Endothelial cell of hepatic sinusoid (primary cell): ENCODE results near the gene CLMN.

Experiments
- in situ Hi-C: cut with HindIII; loops from 2 replicates; pipeline ENCODE4 v1.10.0; 2017; ENCODE audit warnings: low sequenced_read_pairs

Gene CLMN

GRCh38 chr14:95228240-95228639 lies 91.5 kb downstream of the CLMN start:
- in situ Hi-C loops: no loop called here

- in situ Hi-C loops: no loop called here
Measured at GRCh38 chr14:95227279-95227860, 92.3 kb downstream of the CLMN start.

GRCh38 chr14:95226801-95227200 lies 92.9 kb downstream of the CLMN start:
- in situ Hi-C loops: no loop called here

GRCh38 chr14:95225251-95225887 lies 94.3 kb downstream of the CLMN start:
- in situ Hi-C loops: no loop called here

GRCh38 chr14:95222870-95223398 lies 96.8 kb downstream of the CLMN start:
- in situ Hi-C loops: no loop called here

GRCh38 chr14:95222151-95222631 lies 97.5 kb downstream of the CLMN start:
- in situ Hi-C loops: no loop called here

- in situ Hi-C loops: no loop called here
Measured at GRCh38 chr14:95221531-95221930, 98.2 kb downstream of the CLMN start.

GRCh38 chr14:95220663-95221231 lies 99.0 kb downstream of the CLMN start:
- in situ Hi-C loops: no loop called here

- in situ Hi-C loops: no loop called here
Measured at GRCh38 chr14:95218472-95219193, 101.1 kb downstream of the CLMN start.

GRCh38 chr14:95218006-95218405 lies 101.7 kb downstream of the CLMN start:
- in situ Hi-C loops: no loop called here

- in situ Hi-C loops: no loop called here
Measured at GRCh38 chr14:95217391-95217900, 102.3 kb downstream of the CLMN start.

GRCh38 chr14:95216008-95216407 lies 103.7 kb downstream of the CLMN start:
- in situ Hi-C loops: no loop called here

GRCh38 chr14:95215094-95215725 lies 104.5 kb downstream of the CLMN start:
- in situ Hi-C loops: no loop called here

- in situ Hi-C loops: no loop called here
Measured at GRCh38 chr14:95213774-95214173, 105.9 kb downstream of the CLMN start.

- in situ Hi-C loops: no loop called here
Measured at GRCh38 chr14:95211721-95212504, 107.8 kb downstream of the CLMN start.

- in situ Hi-C loops: no loop called here
Measured at GRCh38 chr14:95210699-95211098, 109.0 kb downstream of the CLMN start.

- in situ Hi-C loops: no loop called here
Measured at GRCh38 chr14:95208598-95208997, 111.1 kb downstream of the CLMN start.

GRCh38 chr14:95207475-95208233 lies 112.1 kb downstream of the CLMN start:
- in situ Hi-C loops: no loop called here

- in situ Hi-C loops: no loop called here
Measured at GRCh38 chr14:95206534-95206933, 113.2 kb downstream of the CLMN start.
